Measurements from ENCODE around the gene DDB1. TPM values are rescaled to one million over a fixed set of nuclear protein-coding genes. Genes with fewer than 3 reads are reported as not detected.

Gene DDB1
- total and polyA plus RNA-seq, 2 experiments from 2014 or later, result 177 to 215 TPM

- peak; percentile 80 for DNase-seq (ENCODE audit: low spot score)
- H3K4me2 ChIP-seq, result peak overlapping the region; percentile 98
- peak overlapping the region; percentile 61 for H3K4me3 ChIP-seq
- H3K36me3 ChIP-seq (replicated peaks; ENCODE audit: insufficient read depth, low read depth), result no peaks in the 10 kb centered on the region
- H3K79me2 ChIP-seq, result peaks cover 10% of the 10 kb centered on the region
- H3K27ac ChIP-seq, result peak overlapping the region; percentile 63
- no peaks in the 10 kb centered on the region for H4K20me1 ChIP-seq (ENCODE audit: insufficient read depth, poor library complexity, severe bottlenecking)
- no peaks in the 10 kb centered on the region for H3K9me2 ChIP-seq (replicated peaks; ENCODE audit: insufficient read depth)
- peak overlapping the region; percentile 66 for H2AFZ ChIP-seq
- peaks cover 14% of the 10 kb centered on the region for H3K4me1 ChIP-seq (ENCODE audit: insufficient read depth)
- 2% methylated on average over 60 of the region's 60 CpGs for WGBS (ENCODE audit: low lambda C conversion rate, missing lambda C conversion rate)
- no peaks in the 10 kb centered on the region for H3K27me3 ChIP-seq
- TF ChIP-seq CTCF (IDR thresholded peaks at IDR 0.05; ENCODE audit: poor library complexity) (no peak), EZH2 (IDR thresholded peaks at IDR 0.05; ENCODE audit: borderline replicate concordance) (no peak), EZH2phosphoT487 (IDR thresholded peaks at IDR 0.05; ENCODE audit: low read depth, severe bottlenecking, unreplicated experiment) (no peak)
- no peaks in the 10 kb centered on the region for H3K9me3 ChIP-seq (ENCODE audit: low read depth)
These were observed 38.8 kb downstream of the DDB1 start for GRCh38 chr11:61293867-61294716.

- DNase-seq (ENCODE audit: low spot score), result no peak
- 93% methylated on average over 2 of the region's 2 CpGs for WGBS (ENCODE audit: low lambda C conversion rate, missing lambda C conversion rate)
These were observed 40.5 kb downstream of the DDB1 start for GRCh38 chr11:61292356-61292755.

GRCh38 chr11:61290905-61291690, 41.8 kb downstream of the DDB1 start:
- H3K79me2 ChIP-seq, result peaks cover 10% of the 10 kb centered on the region
- no peak overlapping the region for H3K27ac ChIP-seq
- no peak overlapping the region for H3K4me3 ChIP-seq
- no peaks in the 10 kb centered on the region for H3K9me3 ChIP-seq (ENCODE audit: low read depth)
- H4K20me1 ChIP-seq (ENCODE audit: insufficient read depth, poor library complexity, severe bottlenecking), result no peaks in the 10 kb centered on the region
- H3K4me1 ChIP-seq (ENCODE audit: insufficient read depth), result peaks cover 14% of the 10 kb centered on the region
- no peak overlapping the region for H2AFZ ChIP-seq
- no peaks in the 10 kb centered on the region for H3K9me2 ChIP-seq (replicated peaks; ENCODE audit: insufficient read depth)
- no peaks in the 10 kb centered on the region for H3K36me3 ChIP-seq (replicated peaks; ENCODE audit: insufficient read depth, low read depth)
- no peak for DNase-seq (ENCODE audit: low spot score)
- WGBS (ENCODE audit: low lambda C conversion rate, missing lambda C conversion rate), result 92% methylated on average over 12 of the region's 12 CpGs
- H3K4me2 ChIP-seq, result no peak overlapping the region
- H3K27me3 ChIP-seq, result no peaks in the 10 kb centered on the region
- no peak for TF ChIP-seq EZH2 (IDR thresholded peaks at IDR 0.05; ENCODE audit: borderline replicate concordance)
- no peak for TF ChIP-seq EZH2phosphoT487 (IDR thresholded peaks at IDR 0.05; ENCODE audit: low read depth, severe bottlenecking, unreplicated experiment)
- TF ChIP-seq CTCF (IDR thresholded peaks at IDR 0.05; ENCODE audit: poor library complexity), result no peak

More at GRCh38 chr11:61292356-61292755, 40.5 kb downstream of the DDB1 start:
- Histone ChIP-seq H3K79me2 (peaks cover 10% of the 10 kb centered on the region), H3K4me1 (ENCODE audit: insufficient read depth) (peaks cover 14% of the 10 kb centered on the region), H3K4me2 (no peak overlapping the region), H3K27ac (no peak overlapping the region), H3K36me3 (replicated peaks; ENCODE audit: insufficient read depth, low read depth) (no peaks in the 10 kb centered on the region), H3K27me3 (no peaks in the 10 kb centered on the region), H3K9me3 (ENCODE audit: low read depth) (no peaks in the 10 kb centered on the region), H2AFZ (no peak overlapping the region), H3K4me3 (no peak overlapping the region), H3K9me2 (replicated peaks; ENCODE audit: insufficient read depth) (no peaks in the 10 kb centered on the region), H4K20me1 (ENCODE audit: insufficient read depth, poor library complexity, severe bottlenecking) (no peaks in the 10 kb centered on the region)
- no peak for TF ChIP-seq CTCF (IDR thresholded peaks at IDR 0.05; ENCODE audit: poor library complexity)

Measured in hepatocyte (in vitro differentiated cells).